Activated CD4-positive, CD25-positive, alpha-beta regulatory T cell treated with anti-CD3 and anti-CD28 coated beads, Interleukin-2, amount 50 U/mL, for 72 hours (primary cell): ENCODE data around the gene AGPAT4.
"Not testable (repeated sequence)": the region's sequence is repeated elsewhere in the genome, so short reads cannot be mapped to it uniquely, and the experiment has no call there.

Source experiments
- DNase-seq: peaks from one replicate; pipeline ENCODE4 v3.0.0; 2021

AGPAT4 gene

GRCh38 chr6:161194374-161194773, 79.5 kb downstream of the AGPAT4 start:
- no peak for DNase-seq

GRCh38 chr6:161192636-161193411, 81.0 kb downstream of the AGPAT4 start:
- no peak for DNase-seq

GRCh38 chr6:161191671-161192070, 82.2 kb downstream of the AGPAT4 start:
- DNase-seq = no peak

DNA sequence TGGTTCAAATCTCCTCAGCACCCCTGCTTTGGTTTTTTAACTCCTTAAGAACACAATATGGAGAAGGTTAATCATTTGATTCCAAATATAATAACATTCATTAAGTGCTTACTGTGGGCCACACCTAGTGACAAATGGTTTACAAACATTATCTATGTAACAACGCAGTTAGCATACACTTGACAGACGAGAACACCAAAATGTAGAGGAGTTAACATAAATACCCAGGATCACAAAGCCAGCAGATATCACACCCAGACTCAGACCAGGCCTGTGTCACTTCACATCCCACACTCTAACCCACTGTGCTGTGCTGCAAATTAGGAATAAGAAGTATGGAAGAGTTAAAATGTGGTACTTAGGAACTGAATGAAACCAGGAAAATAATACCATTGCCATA, 82.9 kb downstream of the AGPAT4 start:
- no peak for DNase-seq

DNA sequence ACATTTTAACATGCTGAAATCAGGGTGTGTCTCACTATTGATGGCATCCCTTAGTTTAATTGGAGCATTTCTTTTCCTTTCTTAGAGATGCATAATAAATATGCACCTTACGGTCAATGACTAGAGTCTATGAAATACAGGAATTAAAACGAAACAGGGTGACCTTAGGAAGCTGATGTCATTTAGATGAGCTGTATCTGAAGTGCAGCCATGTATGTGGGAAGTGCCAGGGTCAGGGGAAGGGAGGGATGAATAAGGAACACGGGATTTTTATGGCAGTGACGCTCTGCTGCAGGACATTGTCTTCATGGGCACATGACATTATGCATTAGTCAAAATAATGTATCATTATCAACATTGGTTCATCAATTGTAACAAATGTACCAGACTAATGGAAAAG, 84.0 kb downstream of the AGPAT4 start:
- no peak for DNase-seq

DNA sequence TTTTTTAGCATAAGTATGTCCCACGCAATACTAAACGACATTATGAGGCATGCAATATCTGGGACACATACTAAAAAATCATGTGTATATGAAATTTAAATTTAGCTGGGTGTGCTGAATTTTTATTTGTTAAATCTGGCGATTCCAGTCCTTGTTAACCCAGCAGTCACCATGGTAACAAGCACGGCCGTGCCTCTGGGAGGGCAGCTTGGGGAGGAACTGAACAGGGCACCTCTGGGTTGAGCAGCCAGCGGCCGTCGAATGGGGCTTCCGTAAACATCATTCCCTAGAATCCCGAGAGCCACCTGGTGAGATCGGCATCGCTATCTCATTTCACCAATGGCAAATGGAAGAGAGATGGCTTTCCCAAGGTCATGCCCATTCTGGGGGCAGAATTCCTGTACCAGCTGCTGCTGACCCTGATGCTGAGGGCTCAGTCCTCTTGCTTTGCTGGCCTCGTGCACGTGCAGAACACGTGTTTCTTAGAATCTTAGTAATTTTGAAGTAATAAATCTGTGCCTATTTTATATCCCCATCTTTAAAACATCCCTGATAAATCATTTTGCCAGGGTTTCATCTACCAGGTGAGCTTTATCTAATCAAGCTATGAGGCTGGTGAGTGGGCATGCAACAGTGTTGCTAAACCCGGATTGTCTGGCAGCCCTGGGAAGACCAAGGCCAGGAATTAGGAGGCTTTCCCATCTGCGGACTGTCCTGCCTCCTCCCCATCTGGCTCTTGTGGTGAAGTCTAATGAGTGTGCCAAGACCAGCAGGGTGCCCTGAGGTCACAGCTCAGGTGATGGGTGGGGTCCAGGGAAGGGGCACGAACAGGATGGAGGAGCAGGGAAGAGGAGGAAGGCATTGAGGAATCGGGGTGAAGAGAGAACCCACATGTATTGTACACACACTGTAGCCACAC, 85.1 kb downstream of the AGPAT4 start:
- DNase-seq = no peak

DNA sequence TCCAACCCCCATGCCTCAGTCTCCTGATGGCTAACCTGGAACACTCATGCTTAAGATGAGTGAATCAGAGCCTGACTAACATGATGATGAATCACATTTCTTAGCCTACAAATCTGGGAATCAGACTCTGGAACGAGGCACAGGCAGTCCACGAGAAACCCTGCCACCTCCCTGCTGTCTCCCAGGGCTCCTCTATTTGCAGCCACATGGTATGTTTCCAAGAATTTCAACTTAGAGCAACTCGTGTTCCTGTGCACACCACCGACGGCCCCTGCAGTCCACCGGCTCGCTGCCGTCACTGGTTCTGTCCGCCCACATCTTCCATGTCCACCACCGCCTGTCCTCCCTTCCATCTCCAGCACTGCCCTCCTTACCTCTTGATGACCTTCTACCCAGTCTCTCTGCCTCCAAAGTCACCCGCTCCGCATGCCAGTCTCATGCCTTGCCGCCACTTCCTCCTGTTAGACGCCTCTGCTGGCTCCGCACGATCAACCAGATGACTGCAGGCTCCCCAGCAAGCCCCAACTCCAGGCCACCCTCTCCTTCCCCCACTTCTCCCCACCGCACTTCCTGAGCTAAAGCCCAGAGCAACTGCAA, 87.6 kb downstream of the AGPAT4 start:
- DNase-seq = no peak

- no peak for DNase-seq
Measured at GRCh38 chr6:161181121-161181520, 92.7 kb downstream of the AGPAT4 start.

DNA sequence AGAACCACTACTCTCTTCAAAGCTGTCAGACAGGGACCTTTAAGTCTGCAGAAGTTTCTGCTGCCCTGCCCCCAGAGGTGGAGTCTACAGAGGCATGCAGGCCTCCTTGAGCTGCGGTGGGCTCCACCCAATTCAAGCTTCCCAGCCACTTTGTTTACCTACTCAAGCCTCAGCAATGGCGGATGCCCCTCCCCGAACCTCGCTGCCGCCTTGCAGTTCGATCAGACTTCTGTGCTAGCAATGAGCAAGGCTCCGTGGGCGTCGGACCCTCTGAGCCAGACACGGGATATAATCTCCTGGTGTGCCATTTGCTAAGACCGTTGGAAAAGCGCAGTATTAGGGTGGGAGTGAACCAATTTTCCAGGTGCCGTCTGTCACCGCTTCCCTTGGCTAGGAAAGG, 95.7 kb downstream of the AGPAT4 start:
- DNase-seq = not testable (repeated sequence)

DNA sequence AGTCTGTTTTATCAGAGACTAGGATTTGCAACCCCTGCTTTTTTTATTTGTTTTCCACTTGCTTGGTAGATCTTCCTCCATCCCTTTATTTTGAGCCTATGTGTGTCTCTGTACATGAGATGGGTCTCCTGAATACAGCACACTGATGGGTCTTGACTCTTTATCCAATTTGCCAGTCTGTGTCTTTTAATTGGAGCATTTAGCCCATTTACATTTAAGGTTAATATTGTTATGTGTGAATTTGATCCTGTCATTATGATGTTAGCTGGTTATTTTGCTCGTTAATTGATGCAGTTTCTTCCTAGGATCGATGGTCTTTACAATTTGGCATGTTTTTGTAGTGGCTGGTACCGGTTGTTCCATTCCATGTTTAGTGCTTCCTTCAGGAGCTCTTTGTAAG, 97.4 kb downstream of the AGPAT4 start:
- not testable (repeated sequence) for DNase-seq

DNA sequence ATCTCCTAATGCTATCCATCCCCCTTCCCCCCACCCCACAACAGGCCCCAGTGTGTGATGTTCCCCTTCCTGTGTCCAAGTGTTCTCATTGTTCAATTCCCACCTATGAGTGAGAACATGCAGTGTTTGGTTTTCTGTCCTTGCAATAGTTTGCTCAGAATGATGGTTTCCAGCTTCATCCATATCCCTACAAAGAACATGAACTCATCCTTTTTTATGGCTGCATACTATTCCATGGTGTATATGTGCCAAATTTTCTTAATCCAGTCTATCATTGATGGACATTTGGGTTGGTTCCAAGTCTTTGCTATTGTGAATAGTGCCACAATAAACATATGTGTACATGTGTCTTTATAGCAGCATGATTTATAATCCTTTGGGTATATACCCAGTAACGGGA, 101.1 kb downstream of the AGPAT4 start:
- not testable (repeated sequence) for DNase-seq

DNA sequence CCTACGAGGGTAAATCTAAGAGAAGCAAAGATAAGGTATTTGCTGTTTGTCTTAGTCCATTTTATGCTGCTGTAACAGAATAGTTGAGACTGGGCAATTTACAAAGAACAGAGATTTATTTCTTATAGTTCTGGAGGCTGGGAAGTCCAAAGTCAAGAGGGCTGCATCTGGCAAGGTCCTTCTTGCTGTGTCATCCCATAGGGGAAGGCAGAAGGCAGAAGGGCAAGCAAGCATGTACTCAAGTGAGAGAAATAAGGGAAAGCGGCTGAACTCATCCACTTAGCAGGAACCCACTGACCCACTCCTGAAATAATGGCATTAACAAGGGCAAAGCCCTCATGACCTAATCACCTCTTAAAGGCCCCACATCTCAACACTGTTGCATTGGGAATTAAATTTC, 102.7 kb downstream of the AGPAT4 start:
- no peak for DNase-seq

DNA sequence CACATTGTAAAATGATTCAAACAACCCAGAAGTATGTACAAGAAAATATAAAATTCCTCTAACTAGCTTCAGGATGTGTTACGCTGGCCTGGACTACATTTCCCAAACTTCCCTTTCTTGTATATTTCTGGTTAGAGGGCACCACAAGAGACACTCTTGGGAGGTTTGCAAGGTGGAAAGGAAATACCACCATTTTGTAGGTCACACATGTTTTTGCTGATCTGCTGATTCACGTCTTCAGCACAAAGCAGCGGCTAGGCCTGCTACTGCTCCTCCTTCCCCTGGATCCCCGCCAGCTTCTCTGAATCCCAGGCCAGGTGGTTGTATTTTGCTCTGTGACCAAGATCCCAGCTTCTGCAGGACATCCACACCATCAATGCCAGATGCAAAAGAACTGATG, 104.2 kb downstream of the AGPAT4 start:
- DNase-seq = no peak

- no peak for DNase-seq
Measured at GRCh38 chr6:161169035-161169434, 104.8 kb downstream of the AGPAT4 start.

DNA sequence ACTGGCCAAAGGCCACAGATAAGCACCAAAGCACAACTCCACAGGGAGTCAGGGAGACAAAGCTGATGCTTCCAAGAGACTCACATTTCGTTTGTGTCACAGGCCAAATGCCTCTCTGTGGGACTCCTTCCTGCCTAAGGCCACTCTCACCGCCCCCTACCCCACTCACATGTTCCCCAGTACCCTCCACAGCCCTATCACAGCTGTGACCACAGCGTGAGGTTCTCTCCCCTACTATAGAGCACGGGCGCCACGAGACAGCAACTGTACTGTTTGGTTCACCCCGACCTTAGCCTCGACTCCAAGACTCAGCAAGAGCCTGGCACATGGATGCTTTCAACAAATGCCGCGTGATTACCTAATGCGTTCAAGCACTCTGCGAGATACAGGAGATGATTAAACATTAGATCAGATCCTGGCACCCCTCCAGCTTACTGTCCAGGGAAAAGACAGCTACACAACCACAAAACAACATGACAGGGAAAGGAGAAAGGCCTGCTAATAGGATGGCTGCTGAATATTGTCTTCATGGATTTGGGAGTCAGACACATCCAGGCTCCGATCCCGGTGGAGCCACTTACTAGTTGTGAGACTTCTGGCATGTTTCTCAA, 105.5 kb downstream of the AGPAT4 start:
- DNase-seq = no peak

- no peak for DNase-seq
Measured at GRCh38 chr6:161166677-161167076, 107.2 kb downstream of the AGPAT4 start.

- DNase-seq = no peak
Measured at GRCh38 chr6:161166176-161166575, 107.7 kb downstream of the AGPAT4 start.

- no peak for DNase-seq
Measured at GRCh38 chr6:161164182-161164625, 109.7 kb downstream of the AGPAT4 start.

DNA sequence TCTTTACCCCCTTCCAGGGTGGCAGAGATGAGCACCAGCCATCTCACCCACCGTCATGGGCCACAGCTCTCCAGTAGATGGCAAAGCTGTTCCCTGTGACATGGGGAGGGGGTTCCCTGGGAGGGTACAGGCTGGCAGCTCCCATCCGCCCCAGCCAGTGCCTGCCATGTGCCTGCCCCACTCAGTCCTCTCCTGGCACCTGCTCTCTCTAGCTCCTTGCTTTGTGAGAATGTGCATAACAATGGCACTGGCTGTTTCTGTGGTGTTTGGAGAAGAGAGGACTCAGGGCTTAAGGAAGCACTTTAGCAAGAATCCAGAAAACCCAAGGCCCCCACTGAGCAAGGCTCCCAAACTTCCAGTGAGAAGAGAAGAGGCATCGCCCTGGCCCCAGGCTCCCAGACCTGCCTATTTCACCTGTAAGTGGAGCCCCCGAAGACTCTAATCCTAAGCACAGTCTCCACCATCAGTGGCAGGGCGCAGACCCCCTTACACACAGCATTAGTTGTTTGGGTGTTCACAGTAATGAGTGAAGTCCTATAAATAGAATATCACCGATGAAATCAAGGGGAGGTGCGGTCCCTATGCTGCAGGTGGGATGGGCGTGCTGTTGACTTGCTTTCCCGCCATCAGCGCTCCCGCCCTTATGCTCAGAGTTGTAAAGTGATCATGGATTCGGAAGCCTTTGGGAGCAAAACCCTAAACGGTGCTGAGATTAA, 110.2 kb downstream of the AGPAT4 start:
- DNase-seq = no peak

GRCh38 chr6:161162722-161163121, 111.1 kb downstream of the AGPAT4 start:
- DNase-seq = no peak

DNA sequence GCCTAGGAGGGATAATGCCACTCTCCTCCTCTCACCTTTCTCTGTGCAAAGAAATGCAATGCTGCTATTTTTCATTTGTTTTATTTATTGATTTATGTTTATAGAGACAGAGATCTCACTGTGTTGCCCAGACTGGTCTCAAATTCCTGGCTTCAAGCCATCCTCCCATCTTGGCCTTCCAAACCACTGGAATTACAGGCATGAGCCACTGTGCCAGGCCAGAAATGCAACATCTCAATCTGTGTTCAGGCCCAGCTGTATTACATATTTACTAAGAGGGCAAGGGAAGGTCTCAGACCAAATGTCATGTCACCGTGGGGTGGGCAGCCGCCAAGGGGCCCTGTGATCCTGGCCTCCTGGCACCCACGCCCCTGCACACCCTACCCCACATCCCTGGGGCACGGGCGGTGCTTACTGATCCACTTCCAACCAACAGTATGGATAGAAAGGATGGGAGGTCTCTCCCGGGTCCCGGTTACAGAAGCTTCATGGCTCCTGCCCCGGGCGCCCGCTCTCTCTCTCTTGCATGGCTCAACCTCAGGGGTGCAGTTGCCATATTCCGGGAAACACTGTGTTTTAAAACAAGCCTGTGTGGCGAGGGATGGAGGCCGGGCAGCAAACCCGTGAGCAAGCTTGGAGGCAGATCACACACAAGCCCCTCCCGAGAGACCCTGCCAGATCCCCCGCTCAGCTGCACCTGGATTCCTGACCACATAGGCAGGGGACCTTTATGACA, 111.8 kb downstream of the AGPAT4 start:
- no peak for DNase-seq

- DNase-seq = no peak
Measured at GRCh38 chr6:161161121-161161520, 112.7 kb downstream of the AGPAT4 start.
